ENCODE measurements around the gene UBE2O.

Gene UBE2O

GRCh38 chr17:76414334-76415295 is 38.3 kb downstream of the UBE2O start:
- peak; percentile 86 for DNase-seq (ENCODE audit: low spot score)

DNA sequence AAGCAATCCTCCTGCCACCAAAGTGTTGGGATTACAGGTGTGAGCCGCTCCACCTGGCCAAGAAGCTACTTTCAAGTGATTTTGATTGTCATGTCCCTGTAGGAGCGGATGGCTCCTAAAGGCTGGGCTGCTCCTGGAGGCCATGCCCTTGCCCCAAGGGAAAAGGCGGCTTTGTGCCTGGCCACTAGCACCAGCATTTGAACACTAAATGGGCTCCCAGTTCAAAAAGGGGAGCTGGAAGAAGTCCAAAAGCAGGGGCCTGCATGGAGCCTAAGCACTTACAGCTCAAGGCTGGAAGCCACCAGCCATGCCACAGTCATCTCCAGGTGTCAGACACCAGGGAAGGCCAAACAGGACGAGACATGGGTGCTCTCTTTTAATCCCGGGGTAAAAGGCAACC is 41.7 kb downstream of the UBE2O start:
- no peak for DNase-seq (ENCODE audit: low spot score)

- no peak for DNase-seq (ENCODE audit: low spot score)
Observed at GRCh38 chr17:76410328-76410965, 42.5 kb downstream of the UBE2O start.

GRCh38 chr17:76408037-76408849 is 44.7 kb downstream of the UBE2O start:
- peak; percentile 87 for DNase-seq (ENCODE audit: low spot score)

GRCh38 chr17:76407509-76407908 is 45.4 kb downstream of the UBE2O start:
- no peak for DNase-seq (ENCODE audit: low spot score)

- no peak for DNase-seq (ENCODE audit: low spot score)
Observed at GRCh38 chr17:76405967-76406647, 46.8 kb downstream of the UBE2O start.

GRCh38 chr17:76405607-76405966 is 47.4 kb downstream of the UBE2O start:
- DNase-seq (ENCODE audit: low spot score), result no peak

DNA sequence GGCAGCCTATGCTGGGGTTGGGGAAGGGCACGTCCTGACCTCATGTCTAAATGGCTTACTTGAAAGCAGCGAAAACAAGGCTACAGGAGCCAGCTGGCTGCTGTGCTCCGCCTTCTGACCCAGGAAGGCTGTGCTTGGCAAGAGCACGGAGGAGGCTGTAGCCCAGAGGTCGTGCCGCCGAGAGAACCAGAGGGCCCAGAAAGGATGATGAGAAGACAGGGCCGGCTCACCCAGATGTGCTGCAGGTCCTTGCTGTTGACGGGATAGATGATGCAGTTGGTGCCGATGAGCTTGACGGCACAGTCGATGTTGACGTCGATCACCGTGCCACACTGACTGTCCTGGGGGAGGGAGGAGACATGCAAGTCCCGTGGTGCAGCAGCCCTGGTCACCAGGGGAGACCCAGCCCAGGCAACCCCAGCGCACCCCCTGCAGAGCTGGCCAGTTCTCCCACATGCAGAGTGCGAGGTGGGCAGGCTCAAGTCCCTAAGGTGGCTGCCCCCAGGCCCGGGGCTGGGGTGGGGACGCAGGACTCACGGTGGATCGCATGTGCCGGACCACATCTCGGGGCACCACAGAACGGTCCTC is 47.9 kb downstream of the UBE2O start:
- no peak for DNase-seq (ENCODE audit: low spot score)

GRCh38 chr17:76404256-76404655 is 48.7 kb downstream of the UBE2O start:
- DNase-seq (ENCODE audit: low spot score), result no peak

DNA sequence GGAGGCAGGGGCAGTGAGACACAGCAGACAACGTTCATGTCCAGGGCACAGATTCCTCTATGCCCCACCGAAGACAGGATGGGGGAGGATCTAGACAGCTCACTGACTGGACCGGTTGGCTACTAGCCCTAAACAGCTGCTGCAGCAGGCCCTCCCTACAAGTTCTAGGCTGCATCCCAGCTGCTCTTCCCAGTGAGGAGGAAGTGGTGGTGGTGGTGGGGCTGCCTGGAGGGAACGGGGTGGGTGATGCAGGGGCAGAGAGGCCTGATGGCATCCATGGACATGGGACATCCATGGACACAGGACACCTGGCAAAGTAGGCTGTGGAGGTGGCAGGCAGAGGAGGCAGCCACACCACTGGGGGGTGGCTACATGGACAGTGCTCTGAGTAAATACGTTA is 50.2 kb downstream of the UBE2O start:
- no peak for DNase-seq (ENCODE audit: low spot score)

DNA sequence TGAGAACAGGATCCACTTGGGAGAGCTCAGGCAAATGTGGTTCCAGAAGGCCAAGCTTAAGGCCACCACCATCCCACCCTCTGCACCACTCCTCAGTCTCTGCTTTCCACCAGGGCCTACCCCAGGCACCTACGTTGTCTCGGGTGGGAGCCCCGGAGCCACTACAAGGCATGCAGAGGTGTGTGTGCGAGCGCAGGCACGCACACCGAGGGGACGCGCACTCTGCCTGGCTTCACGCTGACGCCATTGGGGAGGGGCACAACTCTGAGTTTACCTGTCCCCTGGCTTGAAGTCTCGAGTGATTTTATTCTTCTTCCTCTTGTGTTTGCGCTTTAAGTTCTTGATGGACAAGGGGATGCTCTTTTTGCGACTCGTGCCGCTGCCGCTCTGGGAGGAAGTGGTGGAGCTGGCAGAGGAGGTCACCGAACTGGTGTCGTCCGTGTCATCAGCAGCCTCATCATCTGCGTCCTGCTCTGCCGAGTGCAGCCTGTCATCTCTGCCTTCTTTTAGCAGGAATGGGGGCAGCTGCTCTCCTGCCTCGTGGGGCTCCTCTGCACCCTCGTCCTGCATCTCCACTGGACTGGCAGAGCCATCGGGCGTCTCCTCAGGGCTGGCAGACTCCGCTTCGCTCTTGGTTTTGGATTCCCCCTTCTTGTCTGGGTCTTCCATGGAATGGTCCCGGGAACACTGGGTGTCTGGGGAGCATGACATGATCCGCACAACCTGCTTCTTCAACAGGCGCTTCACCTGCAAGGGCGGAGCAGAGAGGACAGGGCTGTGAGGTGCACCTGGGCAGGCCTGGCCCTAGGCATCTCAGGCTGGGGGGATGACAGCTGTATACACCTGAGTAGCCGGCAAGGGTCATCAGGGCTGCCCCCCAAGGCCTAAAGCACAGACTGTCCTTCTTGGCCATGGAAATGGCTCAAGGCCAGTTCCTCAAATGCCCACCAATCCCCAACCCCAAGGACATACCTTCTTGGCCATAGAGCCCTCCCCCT is 53.5 kb downstream of the UBE2O start:
- no peak for DNase-seq (ENCODE audit: low spot score)

DNA sequence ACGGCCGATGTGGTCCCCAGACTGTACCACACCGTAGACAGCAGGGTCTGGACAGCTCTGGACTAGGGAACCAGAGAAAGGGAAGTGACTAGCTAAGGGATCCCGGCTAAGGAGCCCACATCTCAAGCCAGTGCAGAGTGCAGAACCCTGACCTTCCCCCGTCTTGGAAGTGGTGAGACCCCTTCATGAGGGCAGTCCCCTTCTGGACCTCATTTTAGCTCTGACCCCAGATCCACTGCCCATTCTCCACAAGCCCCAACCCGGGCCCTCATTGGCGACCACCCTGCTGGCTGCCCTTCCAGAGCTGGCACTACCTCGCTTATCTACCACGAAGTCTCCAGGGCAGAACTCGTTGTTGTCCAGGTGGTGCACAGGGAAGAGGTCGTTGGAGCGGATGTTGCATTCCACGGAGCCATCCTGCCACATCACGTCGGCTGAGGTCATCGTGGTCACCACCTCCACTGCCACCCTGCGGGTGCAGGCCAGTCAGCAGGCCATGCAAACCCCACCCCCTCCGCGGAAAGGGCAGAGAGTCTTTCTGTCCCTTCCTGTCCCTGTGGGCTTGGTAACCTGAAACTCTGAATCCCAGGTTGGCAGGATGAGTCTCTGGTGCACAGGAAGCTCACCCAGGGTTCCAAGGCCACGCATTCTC is 54.3 kb downstream of the UBE2O start:
- no peak for DNase-seq (ENCODE audit: low spot score)

GRCh38 chr17:76397687-76398522 is 55.0 kb downstream of the UBE2O start:
- DNase-seq (ENCODE audit: low spot score), result peak; percentile 88

- no peak for DNase-seq (ENCODE audit: low spot score)
Observed at GRCh38 chr17:76397184-76397583, 55.8 kb downstream of the UBE2O start.

DNA sequence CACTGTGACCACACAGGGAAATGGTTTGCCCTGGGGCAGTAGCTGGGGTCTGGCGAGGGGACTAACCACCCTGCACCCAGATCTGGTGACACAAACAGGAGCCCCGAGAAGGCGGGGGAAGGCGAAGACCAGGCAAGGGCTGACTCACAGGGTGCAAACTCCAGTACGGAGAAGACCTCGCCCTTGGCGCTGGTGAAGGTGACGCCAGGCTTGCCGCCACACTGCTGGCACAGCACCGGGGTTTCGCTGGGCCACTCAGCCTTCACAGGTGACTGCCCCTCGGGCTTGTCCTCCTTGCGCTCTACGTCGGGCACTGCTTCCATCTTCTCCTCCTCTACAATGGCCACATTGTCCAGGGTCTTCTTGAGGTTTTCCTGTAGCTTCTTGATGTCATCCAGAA is 57.0 kb downstream of the UBE2O start:
- DNase-seq (ENCODE audit: low spot score), result no peak

DNA sequence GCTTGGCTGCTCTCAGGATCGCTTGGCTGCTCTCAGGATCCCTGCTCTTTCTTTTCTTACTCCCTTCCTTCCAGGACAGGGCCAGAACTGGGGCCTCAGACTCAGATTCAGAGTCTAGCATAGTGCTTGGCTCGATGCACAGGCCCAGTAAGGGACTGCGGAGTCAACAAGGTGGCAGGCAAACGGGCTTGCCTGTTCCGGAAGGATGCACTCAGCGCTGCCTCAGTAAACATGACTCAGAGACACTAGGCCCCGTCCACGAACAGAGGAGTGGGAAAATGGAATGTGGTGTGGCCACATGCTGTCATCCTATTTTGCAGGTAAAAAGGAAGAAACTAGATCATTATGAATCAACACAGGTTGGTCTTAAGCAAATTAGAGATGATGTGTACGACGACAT is 58.8 kb downstream of the UBE2O start:
- no peak for DNase-seq (ENCODE audit: low spot score)

DNA sequence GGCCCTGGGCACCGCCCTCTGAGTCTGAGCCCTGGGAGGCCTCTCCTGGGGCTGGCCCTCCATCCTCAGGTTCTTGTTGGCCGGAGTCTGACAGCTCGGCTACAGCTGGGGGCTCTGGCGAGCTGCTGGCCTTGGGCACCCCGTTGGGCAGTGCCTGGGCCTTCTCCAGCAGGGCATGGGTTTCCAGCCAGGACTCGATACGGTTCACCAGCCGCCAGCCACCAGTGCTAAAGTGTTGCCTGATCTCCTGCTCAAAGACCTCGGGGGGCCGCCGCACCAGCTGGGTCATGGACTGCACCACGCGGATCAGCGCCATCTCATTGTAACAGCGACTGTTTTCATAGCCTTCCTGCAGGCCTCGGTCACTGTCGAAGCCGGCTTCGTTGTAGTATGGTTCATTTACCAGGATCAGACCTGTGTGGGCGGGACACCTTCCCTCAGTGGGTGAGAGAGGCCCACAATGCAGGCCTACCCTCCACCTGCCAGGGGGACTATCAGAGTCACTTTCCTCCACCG is 61.7 kb downstream of the UBE2O start:
- DNase-seq (ENCODE audit: low spot score), result no peak

DNA sequence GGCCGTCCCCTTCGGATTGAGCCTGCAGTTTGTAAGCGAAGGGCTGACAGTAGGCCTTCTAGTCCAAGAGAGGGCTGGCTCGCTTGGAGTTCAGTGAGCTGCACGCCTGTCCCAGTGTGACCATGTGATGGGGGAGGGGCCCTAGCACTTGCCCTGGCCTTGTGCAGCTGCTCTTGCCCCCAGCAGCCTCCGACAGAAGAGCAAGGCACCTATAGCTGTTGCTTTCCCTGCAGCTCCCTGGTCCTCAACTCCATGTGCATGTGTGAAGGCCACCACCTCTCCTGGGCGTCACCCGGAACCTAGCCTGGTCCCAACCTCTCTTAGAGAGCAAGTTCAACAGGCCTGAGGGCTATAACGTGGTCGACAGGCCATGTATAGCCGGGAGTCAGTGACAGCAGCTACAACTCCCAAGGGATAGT is 62.9 kb downstream of the UBE2O start:
- no peak for DNase-seq (ENCODE audit: low spot score)
